Adipocyte (in vitro differentiated cells): Measurements from ENCODE around the gene ENPP6.
A peak's percentile ranks its signal among the peaks of the same experiment; 100 is the strongest.

Experiments used
- DNase-seq: peaks from one replicate; pipeline ENCODE4 v3.0.0-alpha.2; 2015; ENCODE audit warnings: low read depth
- H3K27me3 ChIP-seq: replicated peaks from 2 replicates; pipeline ENCODE4 v1.7.0; 2013; ENCODE audit warnings: mild to moderate bottlenecking, low read length, moderate library complexity; ENCODE audit not compliant: control insufficient read depth, insufficient read depth
- H3K36me3 ChIP-seq: 2 replicates; pipeline ENCODE4 v1.7.0; 2013; ENCODE audit warnings: low read length, mild to moderate bottlenecking, moderate library complexity; ENCODE audit not compliant: control insufficient read depth, insufficient read depth, severe bottlenecking
- H3K4me1 ChIP-seq: 2 replicates; pipeline ENCODE4 v1.7.0; 2013; ENCODE audit warnings: mild to moderate bottlenecking, low read length, moderate library complexity; ENCODE audit not compliant: control insufficient read depth, insufficient read depth
- H3K4me3 ChIP-seq: 2 replicates; pipeline ENCODE4 v1.7.0; 2013; ENCODE audit warnings: mild to moderate bottlenecking, low read length, moderate library complexity
- H3K9ac ChIP-seq: 2 replicates; pipeline ENCODE4 v1.7.0; 2013; ENCODE audit warnings: mild to moderate bottlenecking, low read length, moderate library complexity
- H3K9me3 ChIP-seq: 2 replicates; pipeline ENCODE4 v1.7.0; 2013; ENCODE audit warnings: mild to moderate bottlenecking, low read length, moderate library complexity; ENCODE audit not compliant: control insufficient read depth

Gene ENPP6

GRCh38 chr4:184200296-184200695, 17.4 kb downstream of the ENPP6 start:
- Histone ChIP-seq H3K9me3 (no peaks in the 10 kb centered on the region), H3K4me3 (no peak overlapping the region), H3K9ac (no peak overlapping the region), H3K4me1 (no peaks in the 10 kb centered on the region), H3K36me3 (no peaks in the 10 kb centered on the region), H3K27me3 (peaks cover 16% of the 10 kb centered on the region)
- DNase-seq = no peak

GRCh38 chr4:184199780-184200179, 17.9 kb downstream of the ENPP6 start:
- Histone ChIP-seq H3K27me3 (peaks cover 16% of the 10 kb centered on the region), H3K9me3 (no peaks in the 10 kb centered on the region), H3K36me3 (no peaks in the 10 kb centered on the region), H3K4me1 (no peaks in the 10 kb centered on the region), H3K9ac (no peak overlapping the region), H3K4me3 (no peak overlapping the region)
- DNase-seq = no peak

GRCh38 chr4:184198190-184198589, 19.5 kb downstream of the ENPP6 start:
- H3K4me3 ChIP-seq = no peak overlapping the region
- DNase-seq = no peak

GRCh38 chr4:184197536-184198082, 20.1 kb downstream of the ENPP6 start:
- H3K4me1 ChIP-seq = no peaks in the 10 kb centered on the region

More at GRCh38 chr4:184198190-184198589, 19.5 kb downstream of the ENPP6 start:
- Histone ChIP-seq H3K4me1 (no peaks in the 10 kb centered on the region), H3K27me3 (peaks cover 16% of the 10 kb centered on the region), H3K9ac (no peak overlapping the region), H3K36me3 (no peaks in the 10 kb centered on the region), H3K9me3 (no peaks in the 10 kb centered on the region)

GRCh38 chr4:184196730-184197385, 20.8 kb downstream of the ENPP6 start:
- peak; percentile 7 for DNase-seq
- no peak overlapping the region for H3K9ac ChIP-seq
- H3K36me3 ChIP-seq = no peaks in the 10 kb centered on the region
- peaks cover 16% of the 10 kb centered on the region for H3K27me3 ChIP-seq
- H3K4me1 ChIP-seq = no peaks in the 10 kb centered on the region
- H3K4me3 ChIP-seq = no peak overlapping the region
- peaks cover 3% of the 10 kb centered on the region for H3K9me3 ChIP-seq

More at GRCh38 chr4:184197536-184198082, 20.1 kb downstream of the ENPP6 start:
- H3K4me3 ChIP-seq = no peak overlapping the region
- no peak overlapping the region for H3K9ac ChIP-seq
- DNase-seq = no peak
- no peaks in the 10 kb centered on the region for H3K9me3 ChIP-seq
- H3K27me3 ChIP-seq = peaks cover 16% of the 10 kb centered on the region
- no peaks in the 10 kb centered on the region for H3K36me3 ChIP-seq

DNA sequence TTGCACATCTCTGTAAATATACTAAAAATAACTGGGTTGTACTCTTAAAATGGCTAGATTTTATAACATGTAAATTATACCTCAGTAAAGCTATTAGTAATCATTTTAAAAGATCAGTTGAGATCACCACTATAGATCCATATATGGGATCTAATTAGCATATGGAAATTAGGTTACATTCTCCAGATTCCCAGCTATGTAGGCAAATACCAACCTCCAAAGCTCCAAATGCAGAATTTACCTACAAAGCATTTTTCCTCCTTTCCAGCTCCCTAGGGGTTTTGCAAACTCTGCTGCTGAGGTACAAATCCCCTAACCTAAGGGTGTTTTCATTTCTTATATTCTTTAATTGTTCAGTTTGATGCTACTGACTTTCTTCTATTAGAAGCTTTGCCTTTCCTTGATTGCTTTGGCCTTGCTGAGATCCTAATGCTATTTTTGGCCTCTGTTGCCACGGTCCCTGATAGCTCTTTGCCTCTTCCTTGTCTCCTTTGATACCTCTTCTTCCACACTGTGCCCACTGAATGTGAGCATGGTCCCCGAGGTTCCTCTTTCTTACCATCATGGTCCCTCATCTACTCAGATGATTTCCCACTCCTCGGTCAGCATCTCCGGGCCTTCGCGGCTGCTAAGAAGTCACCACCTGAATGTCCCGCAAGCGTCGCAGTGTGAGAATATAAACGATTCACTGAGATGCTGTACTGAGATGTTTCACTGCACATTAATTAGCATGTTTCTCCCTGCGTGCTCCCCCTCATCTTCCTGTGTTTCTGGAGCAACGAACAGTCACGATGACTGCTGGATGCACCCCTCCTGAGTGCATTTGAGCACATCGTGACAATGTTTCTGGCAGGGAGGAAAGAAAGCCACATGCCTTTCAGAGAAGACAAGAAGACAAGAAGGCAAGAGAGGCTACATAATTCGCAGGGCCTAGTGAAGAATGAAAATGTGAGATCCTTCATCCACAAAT, 23.8 kb downstream of the ENPP6 start:
- H3K4me1 ChIP-seq = no peaks in the 10 kb centered on the region
- H3K36me3 ChIP-seq = no peaks in the 10 kb centered on the region
- H3K4me3 ChIP-seq = no peak overlapping the region
- peaks cover 3% of the 10 kb centered on the region for H3K9me3 ChIP-seq
- H3K9ac ChIP-seq = no peak overlapping the region
- no peak for DNase-seq
- H3K27me3 ChIP-seq = peaks cover 23% of the 10 kb centered on the region

DNA sequence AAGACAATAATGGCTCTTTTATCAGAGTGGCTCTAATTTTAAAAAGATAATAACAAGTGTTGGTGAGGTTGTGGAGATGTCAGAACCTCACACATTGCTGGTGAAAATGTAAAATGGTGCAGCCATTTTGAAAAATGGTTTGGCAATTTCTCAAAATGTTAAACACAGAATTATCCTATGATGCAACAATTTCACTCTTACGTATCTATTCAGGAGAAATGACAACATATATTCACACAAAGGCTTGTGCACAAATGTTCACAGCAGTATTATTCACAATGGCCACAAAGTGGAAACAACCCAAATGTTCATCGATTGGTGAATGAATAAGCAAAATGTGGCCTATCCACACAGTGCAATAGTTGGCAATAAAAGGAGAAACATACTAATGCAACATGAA, 24.7 kb downstream of the ENPP6 start:
- Histone ChIP-seq H3K4me1 (no peaks in the 10 kb centered on the region), H3K9ac (no peak overlapping the region), H3K36me3 (no peaks in the 10 kb centered on the region), H3K9me3 (peaks cover 3% of the 10 kb centered on the region), H3K27me3 (peaks cover 24% of the 10 kb centered on the region), H3K4me3 (no peak overlapping the region)
- no peak for DNase-seq

DNA sequence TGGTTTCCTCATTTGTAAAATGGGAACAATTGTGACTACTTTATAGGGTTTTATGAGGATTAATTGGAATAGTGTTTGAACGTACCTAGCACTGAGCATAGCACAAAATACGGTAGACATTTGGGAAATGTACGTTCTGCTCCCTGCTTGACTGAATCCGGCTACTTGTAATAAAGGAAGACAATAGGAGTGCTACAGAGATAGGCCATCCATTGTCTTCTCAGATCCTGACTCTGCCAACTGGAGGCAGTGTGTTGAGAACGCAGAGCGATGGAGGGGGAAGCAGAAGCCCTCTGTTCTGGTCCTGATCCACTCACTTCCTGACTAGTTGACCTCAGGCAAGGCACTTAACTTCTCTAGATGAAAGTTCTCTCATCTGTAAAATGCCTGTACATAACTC, 26.4 kb downstream of the ENPP6 start:
- Histone ChIP-seq H3K4me3 (no peak overlapping the region), H3K9ac (no peak overlapping the region), H3K9me3 (peaks cover 3% of the 10 kb centered on the region), H3K27me3 (peaks cover 15% of the 10 kb centered on the region), H3K4me1 (no peaks in the 10 kb centered on the region), H3K36me3 (no peaks in the 10 kb centered on the region)
- no peak for DNase-seq

DNA sequence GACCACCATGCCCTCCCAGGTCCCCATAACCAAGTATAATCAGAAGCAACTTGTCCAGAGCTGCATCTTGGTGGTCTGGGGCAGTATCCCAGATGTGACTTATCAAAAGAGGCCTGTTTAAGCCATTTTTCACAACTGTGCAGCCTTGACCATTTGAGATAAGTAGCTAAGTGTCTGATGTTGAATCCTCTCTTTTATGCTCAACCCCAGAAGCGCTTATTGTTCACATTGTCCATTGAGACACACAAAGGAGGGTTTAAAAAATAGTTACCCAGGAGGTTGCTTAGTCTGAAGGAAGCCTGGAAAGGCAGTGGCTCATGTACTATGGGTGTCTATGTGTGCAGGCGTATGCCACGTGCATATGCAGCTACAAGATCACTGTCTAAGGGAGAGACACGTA, 27.0 kb downstream of the ENPP6 start:
- Histone ChIP-seq H3K4me3 (no peak overlapping the region), H3K9ac (no peak overlapping the region), H3K36me3 (no peaks in the 10 kb centered on the region), H3K9me3 (peaks cover 3% of the 10 kb centered on the region), H3K4me1 (no peaks in the 10 kb centered on the region), H3K27me3 (peaks cover 10% of the 10 kb centered on the region)
- no peak for DNase-seq

- DNase-seq = no peak
- H3K9ac ChIP-seq = no peak overlapping the region
- H3K36me3 ChIP-seq = no peaks in the 10 kb centered on the region
- peaks cover 3% of the 10 kb centered on the region for H3K9me3 ChIP-seq
- H3K4me3 ChIP-seq = no peak overlapping the region
- H3K27me3 ChIP-seq = peaks cover 9% of the 10 kb centered on the region
- no peaks in the 10 kb centered on the region for H3K4me1 ChIP-seq
Observed at GRCh38 chr4:184189966-184190365, 27.7 kb downstream of the ENPP6 start.
